DMS79 (cell line): ENCODE results near the gene SPACA4.
A peak's percentile ranks its signal among the peaks of the same experiment; 100 is the strongest.
"Not testable (repeated sequence)": the region's sequence is repeated elsewhere in the genome, so short reads cannot be mapped to it uniquely, and the experiment has no call there.

ENCODE experiments used
- DNase-seq: peaks from one replicate; lab custom pipeline; 2025; lab: John Stamatoyannopoulos, UW

Gene SPACA4, protein sequence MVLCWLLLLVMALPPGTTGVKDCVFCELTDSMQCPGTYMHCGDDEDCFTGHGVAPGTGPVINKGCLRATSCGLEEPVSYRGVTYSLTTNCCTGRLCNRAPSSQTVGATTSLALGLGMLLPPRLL

GRCh38 chr19:48606463-48607358 is at the start of gene SPACA4:
Gene SPACA4 (plus strand): TSS chr19:48606742. CDS start chr19:48606979, 237 bp downstream.
- no peak for DNase-seq

GRCh38 chr19:48556825-48557224 is 49.7 kb upstream of the SPACA4 start:
- no peak for DNase-seq

DNA sequence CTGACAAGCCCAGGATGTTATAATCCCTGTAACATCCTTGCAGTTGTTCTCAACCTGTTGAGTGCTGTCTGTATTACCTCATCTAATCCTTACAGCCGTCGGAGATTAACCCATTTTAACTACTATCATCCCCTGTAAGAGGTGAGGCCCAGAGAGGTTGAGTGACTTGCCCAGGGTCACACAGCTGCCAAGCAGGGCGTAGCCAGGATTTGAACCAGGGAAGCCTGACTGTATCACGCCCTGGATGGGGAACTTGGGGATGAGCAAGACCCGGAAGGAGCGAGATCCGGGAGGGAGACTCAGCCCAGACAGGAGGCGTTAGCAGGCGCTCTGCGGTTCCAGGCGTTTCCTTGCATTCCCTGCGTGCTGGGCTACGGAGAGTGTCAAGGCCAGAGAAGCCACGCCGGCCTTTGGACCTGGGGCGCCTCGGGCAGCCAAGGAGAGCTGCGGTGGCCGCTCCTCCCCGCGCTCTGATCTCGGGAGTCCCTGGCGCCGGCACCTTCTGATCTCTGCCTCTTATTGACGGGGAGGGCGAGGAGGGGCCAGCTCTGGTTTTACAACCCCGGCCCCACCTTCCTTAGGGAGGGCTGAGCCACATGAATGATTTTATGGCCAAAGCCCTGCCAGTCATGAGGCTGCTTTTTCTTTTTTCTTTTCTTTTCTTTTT is 48.4 kb upstream of the SPACA4 start:
- no peak for DNase-seq

DNA sequence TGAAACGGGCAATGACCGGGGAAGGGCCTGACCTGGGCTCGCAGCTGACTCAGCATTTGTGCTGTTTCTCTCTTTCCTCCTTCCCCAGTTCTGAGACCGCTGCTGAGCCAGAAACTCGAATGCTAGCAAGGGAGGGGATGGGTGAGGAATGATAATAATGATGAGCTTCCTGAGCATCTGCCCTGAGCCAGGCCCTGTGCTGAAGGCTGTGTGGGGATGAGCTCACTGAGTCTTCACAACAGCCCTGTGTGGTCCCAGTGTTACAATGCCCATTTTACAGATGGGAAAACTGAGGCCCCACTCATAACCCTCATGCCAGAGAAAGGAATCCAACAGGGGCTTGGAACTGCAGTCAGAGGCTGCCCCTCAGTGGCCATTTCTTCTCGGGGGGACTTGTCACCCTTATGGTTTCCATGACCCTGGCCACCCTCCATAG is 46.4 kb upstream of the SPACA4 start:
- no peak for DNase-seq

- no peak for DNase-seq
Observed at GRCh38 chr19:48561412-48561811, 45.1 kb upstream of the SPACA4 start.

DNA sequence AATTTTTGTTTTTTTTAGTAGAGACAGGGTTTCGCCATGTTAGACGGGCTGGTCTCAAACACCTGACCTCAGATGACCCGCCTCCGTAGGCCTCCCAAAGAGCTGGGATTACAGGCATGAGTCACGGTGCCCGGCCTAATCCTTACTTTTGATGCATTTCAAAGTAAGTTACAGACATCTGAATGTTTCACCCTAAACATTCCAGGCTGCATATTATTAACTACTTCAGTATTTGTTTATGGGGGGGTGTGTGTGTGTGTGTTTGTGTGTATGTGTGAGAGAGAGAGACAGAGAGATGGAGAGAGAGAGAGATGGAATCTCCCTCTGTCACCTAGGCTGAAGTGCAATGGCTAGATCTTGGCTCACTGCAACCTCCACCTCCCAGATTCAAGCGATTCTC is 41.5 kb upstream of the SPACA4 start:
- no peak for DNase-seq

DNA sequence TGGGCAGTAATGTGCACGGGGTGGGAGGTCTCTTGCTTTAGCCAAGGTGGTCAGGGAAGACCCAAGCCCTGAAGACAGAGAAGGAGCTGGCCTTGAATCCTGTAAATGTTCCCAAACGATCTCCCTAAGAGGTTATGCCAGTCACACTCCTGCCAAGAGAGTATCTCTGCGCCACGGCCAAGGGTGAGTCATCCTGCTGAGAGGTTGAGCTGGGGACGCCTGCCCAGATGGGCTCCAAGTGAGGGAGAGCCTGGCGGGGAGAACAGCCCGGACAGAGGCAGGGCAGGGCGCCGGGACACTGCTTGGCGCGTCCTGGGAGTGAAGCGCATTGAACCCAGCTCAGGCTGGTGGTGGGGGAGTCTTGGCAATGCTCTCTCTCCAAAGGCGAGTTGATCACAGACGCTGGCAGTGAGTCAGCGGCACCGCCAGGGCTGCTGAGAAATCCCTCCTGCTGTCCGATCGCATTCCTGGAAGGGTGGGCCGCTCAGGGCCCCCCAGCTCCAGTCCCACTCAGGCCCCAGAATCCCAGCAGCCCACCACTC is 38.1 kb upstream of the SPACA4 start:
- peak; percentile 47 for DNase-seq

GRCh38 chr19:48569814-48570213 is 36.7 kb upstream of the SPACA4 start:
- no peak for DNase-seq

GRCh38 chr19:48571378-48572162 is 35.0 kb upstream of the SPACA4 start:
- peak; percentile 8 for DNase-seq

DNA sequence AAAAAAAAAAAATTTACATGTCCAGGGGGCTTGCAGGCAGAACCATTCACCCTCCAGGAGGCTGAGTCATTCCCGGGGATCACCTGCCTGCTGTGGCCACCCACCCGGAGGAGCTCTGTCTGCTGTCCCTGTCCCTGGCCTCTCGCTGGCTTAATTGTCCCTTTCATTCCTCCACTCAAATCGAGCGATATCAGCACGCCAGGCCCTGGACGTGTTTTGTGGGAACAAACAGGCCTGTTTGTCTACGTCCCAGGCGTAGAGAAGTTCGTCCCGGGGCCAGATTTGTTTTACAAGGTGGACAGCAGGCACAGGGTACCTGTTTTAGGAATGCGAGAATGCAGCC is 33.4 kb upstream of the SPACA4 start:
- DNase-seq, result no peak

GRCh38 chr19:48575931-48576622 is 30.5 kb upstream of the SPACA4 start:
- no peak for DNase-seq

GRCh38 chr19:48577908-48578307 is 28.6 kb upstream of the SPACA4 start:
- not testable (repeated sequence) for DNase-seq

GRCh38 chr19:48578891-48579290 is 27.7 kb upstream of the SPACA4 start:
- no peak for DNase-seq

DNA sequence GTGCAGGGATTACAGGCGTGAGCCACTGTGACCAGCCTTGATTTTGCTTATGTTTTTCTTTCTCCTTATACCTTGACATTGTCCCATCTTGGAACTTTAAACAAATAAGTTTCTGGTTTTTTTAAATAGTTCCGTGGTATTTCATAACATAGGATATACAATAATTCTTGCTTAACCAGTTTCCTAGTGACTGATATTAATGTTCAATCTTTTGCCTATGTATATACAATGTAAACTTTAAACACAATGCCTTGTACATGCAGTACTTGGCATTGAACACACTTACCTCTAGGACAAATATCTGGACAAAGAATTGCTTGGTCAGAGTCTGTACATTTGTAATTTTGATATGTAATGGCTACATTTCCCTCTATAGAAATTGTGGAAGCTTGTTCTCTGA is 24.4 kb upstream of the SPACA4 start:
- no peak for DNase-seq

DNA sequence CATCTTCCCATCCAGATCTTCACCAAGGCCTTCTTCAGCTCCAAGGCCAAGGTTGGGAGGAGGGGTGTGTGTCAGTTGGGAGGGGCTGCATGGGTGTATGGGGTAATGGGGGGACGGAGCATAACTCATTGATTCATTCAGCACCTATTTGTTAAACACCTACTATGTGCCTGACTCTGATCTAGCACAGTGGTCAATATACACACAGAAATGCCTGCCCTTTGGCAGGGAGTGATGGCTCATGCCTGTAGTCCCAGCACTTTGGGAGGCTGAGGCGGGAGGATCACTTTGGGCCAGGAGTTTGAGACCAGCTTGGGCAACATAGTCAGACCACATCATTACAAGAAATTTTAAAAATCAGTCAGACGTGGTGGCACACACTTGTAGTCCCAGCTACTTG is 19.2 kb upstream of the SPACA4 start:
- no peak for DNase-seq

DNA sequence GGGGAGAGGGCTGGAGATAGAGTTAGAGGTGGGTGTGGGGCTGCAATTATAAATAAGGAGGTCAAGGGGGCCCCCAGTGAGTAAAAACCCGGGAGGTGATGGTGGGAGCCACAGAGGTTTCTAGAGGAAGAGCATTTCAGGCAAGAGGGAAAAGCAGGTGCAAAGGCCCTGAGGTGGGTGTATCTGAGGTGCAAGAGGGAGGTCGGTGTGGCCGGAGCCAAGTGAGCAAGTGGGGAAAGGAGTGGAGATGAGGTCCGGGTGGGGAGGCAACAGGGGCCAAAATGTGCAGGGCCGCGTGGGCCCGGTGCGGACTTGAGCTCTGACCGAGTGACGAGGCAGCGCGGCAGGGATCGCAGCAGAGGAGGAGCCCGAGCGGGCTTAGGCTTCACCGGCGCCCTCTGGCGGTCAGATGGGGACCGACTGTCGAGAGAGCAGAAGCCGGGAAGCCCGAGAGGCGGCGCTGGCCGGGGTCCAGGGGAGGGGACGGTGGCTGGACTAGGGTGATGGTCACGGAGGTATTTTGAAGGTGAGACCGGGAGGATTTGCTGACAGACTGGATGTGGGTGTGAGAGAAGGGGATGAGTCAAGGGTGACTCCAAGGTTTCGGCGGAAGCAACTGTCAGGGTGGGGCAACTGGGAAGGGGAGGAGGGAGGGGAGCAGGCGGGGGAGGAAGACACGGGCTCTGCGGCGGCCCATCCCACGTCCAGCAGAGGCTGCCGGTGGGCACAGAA is 17.7 kb upstream of the SPACA4 start:
- DNase-seq, result peak; percentile 37

- no peak for DNase-seq
Observed at GRCh38 chr19:48591021-48591420, 15.5 kb upstream of the SPACA4 start.

DNA sequence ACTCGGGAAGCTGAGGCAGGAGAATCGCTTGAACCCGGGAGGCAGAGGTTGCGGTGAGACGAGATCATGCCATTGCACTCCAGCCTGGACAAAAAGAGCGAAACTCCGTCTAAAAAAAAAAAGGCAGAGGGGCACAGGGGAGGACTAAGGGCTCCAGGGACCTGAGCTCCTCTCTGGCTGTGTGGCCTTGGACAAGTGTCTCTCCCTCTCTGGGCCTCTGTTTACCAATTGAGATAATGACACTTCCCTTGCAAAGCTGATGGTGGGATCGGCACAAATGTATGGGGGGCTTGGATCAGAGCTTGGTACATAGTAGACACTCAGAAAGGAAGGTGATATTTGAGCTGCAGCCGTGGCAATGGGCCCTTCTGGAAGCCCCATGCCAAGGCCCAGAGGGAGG is 11.4 kb upstream of the SPACA4 start:
- no peak for DNase-seq

- DNase-seq, result no peak
Observed at GRCh38 chr19:48595833-48596232, 10.7 kb upstream of the SPACA4 start.

DNA sequence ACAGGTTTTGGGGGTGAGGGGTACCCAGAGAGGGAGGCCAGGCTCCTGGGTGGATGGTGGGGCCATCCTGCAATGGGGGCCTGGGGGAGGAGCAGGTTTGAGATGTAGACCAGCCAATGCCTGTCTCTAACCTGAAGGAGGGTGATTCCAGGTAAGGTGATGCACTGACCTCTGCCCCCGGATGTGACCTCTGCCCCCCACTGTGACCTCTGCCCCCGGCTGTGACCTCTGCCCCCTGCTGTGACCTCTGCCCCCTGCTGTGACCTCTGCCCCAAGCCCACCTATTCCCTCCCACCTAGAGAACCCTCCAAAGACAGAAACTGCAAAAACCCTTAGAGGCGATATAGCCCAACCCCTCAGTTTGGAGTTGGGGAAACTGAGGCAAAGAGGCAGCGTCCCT is 10.3 kb upstream of the SPACA4 start:
- DNase-seq, result no peak
